ENCODE results near the gene CPEB3.

GRCh38 chr10:92304061-92304460, 13.2 kb upstream of the CPEB3 start:
- TF ChIP-seq CTCF (IDR thresholded peaks at IDR 0.05) (no peak), POLR2A (IDR thresholded peaks at IDR 0.05) (no peak)
